Mammary epithelial cell (primary cell): Measurements from ENCODE around the gene SLC45A3.

ENCODE experiments used
- EZH2 ChIP-seq: IDR thresholded peaks from 2 replicates; pipeline ENCODE4 v1.6.1; 2012; ENCODE audit warnings: low read length, inconsistent platforms, borderline replicate concordance
- TF ChIP-seq, protein P1 (sequence below), 2 donors: IDR thresholded peaks in 1 of 2; conservative IDR thresholded peaks in 1 of 2; 2 replicates each; pipeline ENCODE4 v1.5.1; 2011 to 2012; ENCODE audit warnings: inconsistent platforms in 2 of 2, low read length in 2 of 2, mild to moderate bottlenecking in 2 of 2, control low read depth in 1 of 2, low read depth in 1 of 2; ENCODE audit not compliant: insufficient read depth in 1 of 2; ENCODE audit errors: extremely low read depth in 1 of 2

DNA sequence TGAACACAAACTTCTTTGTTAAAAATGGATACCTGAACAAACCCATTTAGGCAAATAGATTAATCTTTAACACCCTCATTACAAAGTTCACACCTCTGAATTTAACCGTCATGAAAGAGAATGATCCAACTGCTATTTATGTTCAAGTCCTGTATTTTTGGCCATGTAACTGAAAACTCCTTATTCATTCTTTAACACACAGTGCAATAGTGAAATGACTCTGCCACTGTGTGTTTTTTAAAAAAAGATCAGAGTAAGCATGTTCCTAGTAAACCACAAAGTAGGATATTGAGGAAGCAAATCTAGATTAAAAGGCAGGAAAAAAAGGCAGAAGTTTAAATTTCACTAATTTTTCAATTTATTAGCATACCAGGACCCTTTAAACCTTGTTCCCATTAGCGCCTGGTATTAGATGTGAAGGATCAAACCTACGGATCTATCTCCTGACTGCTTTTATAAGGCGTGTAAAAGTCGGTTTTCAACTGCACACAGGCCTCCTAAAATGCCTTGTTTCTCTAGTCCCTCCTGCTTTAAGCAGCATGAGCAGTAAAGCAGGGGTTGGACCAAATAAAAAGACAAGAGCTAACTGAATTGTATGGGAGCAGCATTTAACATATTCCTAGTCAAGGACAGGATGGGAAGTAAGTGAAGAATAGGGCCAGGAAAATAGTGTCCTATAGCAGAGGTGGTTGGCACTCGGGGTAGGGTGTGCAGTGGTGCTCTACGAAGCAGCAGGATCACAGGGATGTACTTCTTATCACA is 36.2 kb upstream of the SLC45A3 start:
- TF ChIP-seq, protein P1, sequence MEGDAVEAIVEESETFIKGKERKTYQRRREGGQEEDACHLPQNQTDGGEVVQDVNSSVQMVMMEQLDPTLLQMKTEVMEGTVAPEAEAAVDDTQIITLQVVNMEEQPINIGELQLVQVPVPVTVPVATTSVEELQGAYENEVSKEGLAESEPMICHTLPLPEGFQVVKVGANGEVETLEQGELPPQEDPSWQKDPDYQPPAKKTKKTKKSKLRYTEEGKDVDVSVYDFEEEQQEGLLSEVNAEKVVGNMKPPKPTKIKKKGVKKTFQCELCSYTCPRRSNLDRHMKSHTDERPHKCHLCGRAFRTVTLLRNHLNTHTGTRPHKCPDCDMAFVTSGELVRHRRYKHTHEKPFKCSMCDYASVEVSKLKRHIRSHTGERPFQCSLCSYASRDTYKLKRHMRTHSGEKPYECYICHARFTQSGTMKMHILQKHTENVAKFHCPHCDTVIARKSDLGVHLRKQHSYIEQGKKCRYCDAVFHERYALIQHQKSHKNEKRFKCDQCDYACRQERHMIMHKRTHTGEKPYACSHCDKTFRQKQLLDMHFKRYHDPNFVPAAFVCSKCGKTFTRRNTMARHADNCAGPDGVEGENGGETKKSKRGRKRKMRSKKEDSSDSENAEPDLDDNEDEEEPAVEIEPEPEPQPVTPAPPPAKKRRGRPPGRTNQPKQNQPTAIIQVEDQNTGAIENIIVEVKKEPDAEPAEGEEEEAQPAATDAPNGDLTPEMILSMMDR (conservative IDR thresholded peaks at IDR 0.05 in 1 of 2, IDR thresholded peaks at IDR 0.05 in 1 of 2; ENCODE audit: extremely low read depth in 1 of 2, insufficient read depth in 1 of 2, low read depth in 1 of 2, low read length in 2 of 2): no peak
- TF ChIP-seq EZH2: no peak
